ENCODE results near the gene SHISA9.

GRCh38 chr16:13289515-13289914 is 388.1 kb downstream of the SHISA9 start:
- TF ChIP-seq EZH2phosphoT487 (IDR thresholded peaks at IDR 0.05; ENCODE audit: borderline replicate concordance) (no peak), CTCF (conservative IDR thresholded peaks at IDR 0.05; ENCODE audit: low read length) (no peak)

All from Loucy (cell line).